Caco-2 (cell line): ENCODE results near the gene LDLRAD3. TPM values are rescaled to one million over a fixed set of nuclear protein-coding genes. Genes with fewer than 3 reads are reported as not detected.

Experiments
- BruUV-seq: library from RNA; stranded (reverse); fragments of 400-500 nt; replicated peaks from 2 replicates; lab custom pipeline; 2021; lab: Mats Ljungman, UMichigan
- CTCF ChIA-PET: fragments of 300-600 bp; sonication (Branson Sonifier 250); formaldehyde crosslinking; loops from one replicate; lab custom pipeline; 2022; ENCODE audit warnings: antibody characterized with exemption; lab: Charles Lee
- POLR2A ChIA-PET: fragments of 300-600 bp; sonication (Branson Sonifier 250); formaldehyde crosslinking; loops from one replicate; lab custom pipeline; 2022; ENCODE audit warnings: antibody characterized with exemption; lab: Charles Lee
- DNase-seq, 2 experiments: peaks; one replicate each; pipeline versions ENCODE4 v3.0.0 to v3.0.0-alpha.2; 2020 to 2022
- H3K27me3 ChIP-seq: replicated peaks from 2 replicates; pipeline ENCODE4 v1.6.0; 2011; ENCODE audit warnings: low read length; ENCODE audit not compliant: control insufficient read depth, insufficient read depth
- H3K36me3 ChIP-seq: 2 replicates; pipeline ENCODE4 v1.5.1; 2011; ENCODE audit warnings: low read length; ENCODE audit not compliant: control insufficient read depth, insufficient read depth
- H3K4me1 ChIP-seq: fragments of 250-450 bp; sonication (Bioruptor Pico); 2 replicates; pipeline ENCODE4 v1.5.1; 2020; ENCODE audit warnings: mild to moderate bottlenecking
- H3K4me3 ChIP-seq: 2 replicates; pipeline ENCODE4 v1.5.1; 2011; ENCODE audit warnings: low read depth, mild to moderate bottlenecking, control low read depth, low read length
- H3K9me3 ChIP-seq: fragments of 250-450 bp; sonication (Bioruptor Pico); 2 replicates; pipeline ENCODE4 v1.5.1; 2020; ENCODE audit warnings: mild to moderate bottlenecking, moderate library complexity
- H3K27ac Mint-ChIP-seq: one replicate; pipeline ENCODE4 v1.8.0; 2022; ENCODE audit warnings: mixed read lengths; ENCODE audit not compliant: unreplicated experiment
- H3K27me3 Mint-ChIP-seq: one replicate; pipeline ENCODE4 v1.8.0; 2022; ENCODE audit warnings: mixed read lengths; ENCODE audit not compliant: insufficient read depth, unreplicated experiment
- H3K36me3 Mint-ChIP-seq: one replicate; pipeline ENCODE4 v1.8.0; 2022; ENCODE audit warnings: mild to moderate bottlenecking, mixed read lengths; ENCODE audit not compliant: insufficient read depth, unreplicated experiment
- H3K4me1 Mint-ChIP-seq: one replicate; pipeline ENCODE4 v1.8.0; 2022; ENCODE audit warnings: low read depth, mixed read lengths; ENCODE audit not compliant: unreplicated experiment
- H3K4me3 Mint-ChIP-seq: one replicate; pipeline ENCODE4 v1.8.0; 2022; ENCODE audit warnings: mild to moderate bottlenecking, moderate library complexity, mixed read lengths; ENCODE audit not compliant: unreplicated experiment
- H3K9me3 Mint-ChIP-seq: one replicate; pipeline ENCODE4 v1.8.0; 2022; ENCODE audit warnings: mixed read lengths; ENCODE audit not compliant: unreplicated experiment
- CTCF ChIP-seq, 2 experiments: fragments of 200-600 bp in 1 of 2; IDR thresholded peaks; 1 replicate in 1 of 2; 2 replicates in 1 of 2; pipeline versions ENCODE4 v1.5.1 to v1.8.0; 2011 to 2022; ENCODE audit warnings: antibody characterized with exemption in 1 of 2, control low read depth in 1 of 2, inconsistent platforms in 1 of 2, low read depth in 1 of 2, low read length in 1 of 2, mild to moderate bottlenecking in 1 of 2, moderate library complexity in 1 of 2; ENCODE audit not compliant: insufficient read depth in 1 of 2, severe bottlenecking in 1 of 2, unreplicated experiment in 1 of 2
- intact Hi-C: fragments of 100-400 bp; cut with micrococcal nuclease; formaldehyde crosslinking; loops from one replicate; pipeline ENCODE4 v1.10.0; 2022; ENCODE audit not compliant: unreplicated experiment
- total RNA-seq: library from RNA; stranded (reverse); gene quantifications from 2 replicates; pipeline ENCODE4 v1.2.3, GENCODE V29; 2022

Gene LDLRAD3
- total RNA-seq, 1 experiment from 2014 or later, result 9.9 TPM

- BruUV-seq, result no TSS peak
- CTCF ChIA-PET, result no interaction called here
- POLR2A ChIA-PET, result no interaction called here
- peaks cover 14% of the 10 kb centered on the region for H3K4me1 Mint-ChIP-seq
- H3K27me3 Mint-ChIP-seq, result no peaks in the 10 kb centered on the region
- Histone ChIP-seq H3K4me1 (0 out of 2 replicates have a peak, but pooled peaks cover 4% of the 10 kb centered on the region), H3K4me3 (no peak overlapping the region), H3K9me3 (peaks cover under 1% of the 10 kb centered on the region; the same call in 1 of the 2 replicates), H3K27me3 (no peaks in the 10 kb centered on the region), H3K36me3 (no peaks in the 10 kb centered on the region)
- H3K4me3 Mint-ChIP-seq, result no peak overlapping the region
- DNase-seq, result no peak
- peaks cover 7% of the 10 kb centered on the region for H3K9me3 Mint-ChIP-seq
- TF ChIP-seq CTCF (IDR thresholded peaks at IDR 0.05; ENCODE audit: insufficient read depth in 1 of 2, low read depth in 1 of 2, low read length in 1 of 2, severe bottlenecking in 1 of 2, unreplicated experiment in 1 of 2), result no peak
- no peaks in the 10 kb centered on the region for H3K36me3 Mint-ChIP-seq
- H3K27ac Mint-ChIP-seq, result no peak overlapping the region
- intact Hi-C loops, result no loop called here
Measured at GRCh38 chr11:36010010-36010740, 66.3 kb downstream of the LDLRAD3 start.

GRCh38 chr11:36011574-36011973 lies 67.7 kb downstream of the LDLRAD3 start:
- Mint-ChIP-seq H3K4me1 (peaks cover 14% of the 10 kb centered on the region), H3K9me3 (no peaks in the 10 kb centered on the region)
- CTCF ChIA-PET, result no interaction called here

GRCh38 chr11:36012455-36012854 lies 68.6 kb downstream of the LDLRAD3 start:
- H3K27me3 ChIP-seq, result no peaks in the 10 kb centered on the region
- no peak for TF ChIP-seq CTCF (IDR thresholded peaks at IDR 0.05; ENCODE audit: insufficient read depth in 1 of 2, low read depth in 1 of 2, low read length in 1 of 2, severe bottlenecking in 1 of 2, unreplicated experiment in 1 of 2)
- no peaks in the 10 kb centered on the region for H3K9me3 Mint-ChIP-seq
- peaks cover 14% of the 10 kb centered on the region for H3K4me1 Mint-ChIP-seq
- intact Hi-C loops, result no loop called here
- no peak overlapping the region for H3K27ac Mint-ChIP-seq
- ChIA-PET CTCF (no interaction called here), POLR2A (no interaction called here)
- H3K36me3 ChIP-seq, result no peaks in the 10 kb centered on the region
- H3K4me3 ChIP-seq, result no peak overlapping the region
- H3K4me3 Mint-ChIP-seq, result no peak overlapping the region
- no peaks in the 10 kb centered on the region for H3K36me3 Mint-ChIP-seq
- no peak for DNase-seq
- no peaks in the 10 kb centered on the region for H3K27me3 Mint-ChIP-seq
- BruUV-seq, result no TSS peak
- H3K4me1 ChIP-seq, result 0 out of 2 replicates have a peak, but pooled peaks cover 4% of the 10 kb centered on the region
- no peaks in the 10 kb centered on the region for H3K9me3 ChIP-seq

More at GRCh38 chr11:36011574-36011973, 67.7 kb downstream of the LDLRAD3 start:
- no peaks in the 10 kb centered on the region for H3K9me3 ChIP-seq
- Mint-ChIP-seq H3K36me3 (no peaks in the 10 kb centered on the region), H3K27me3 (no peaks in the 10 kb centered on the region), H3K27ac (no peak overlapping the region), H3K4me3 (no peak overlapping the region)
- DNase-seq, result no peak
- no peaks in the 10 kb centered on the region for H3K27me3 ChIP-seq
- H3K36me3 ChIP-seq, result no peaks in the 10 kb centered on the region
- POLR2A ChIA-PET, result no interaction called here
- no TSS peak for BruUV-seq
- no peak for TF ChIP-seq CTCF (IDR thresholded peaks at IDR 0.05; ENCODE audit: insufficient read depth in 1 of 2, low read depth in 1 of 2, low read length in 1 of 2, severe bottlenecking in 1 of 2, unreplicated experiment in 1 of 2)
- 0 out of 2 replicates have a peak, but pooled peaks cover 4% of the 10 kb centered on the region for H3K4me1 ChIP-seq
- H3K4me3 ChIP-seq, result no peak overlapping the region
- intact Hi-C loops, result no loop called here
